GM23338 (cell line): ENCODE data around the gene HTRA1. TPM values are rescaled to one million over a fixed set of nuclear protein-coding genes. Genes with fewer than 3 reads are reported as not detected.

Experiments
- ATAC-seq: fragments of 200-7000 bp; cut with Tn5 transposase; 3 replicates; pipeline ENCODE4 v1.9.1; 2020
- DNase-seq: peaks from one replicate; pipeline ENCODE4 v3.0.0-alpha.2; 2015; ENCODE audit warnings: low spot score
- H2AFZ ChIP-seq: fragments of 200-600 bp; sonication (generic); 2 replicates; pipeline ENCODE4 v1.8.0; 2016; ENCODE audit warnings: antibody characterized with exemption, mild to moderate bottlenecking, moderate library complexity
- H3F3A ChIP-seq: fragments of 200-600 bp; sonication (generic); replicated peaks from 2 replicates; pipeline ENCODE4 v1.8.0; 2017; ENCODE audit warnings: antibody characterized with exemption, mixed run types, low read depth
- H3K27ac ChIP-seq: fragments of 200-600 bp; sonication (generic); 2 replicates; pipeline ENCODE4 v1.6.1; 2016; ENCODE audit warnings: low read depth
- H3K27me3 ChIP-seq: fragments of 200-600 bp; sonication (generic); 2 replicates; pipeline ENCODE4 v1.8.0; 2016; ENCODE audit warnings: mild to moderate bottlenecking, mixed run types, moderate library complexity; ENCODE audit not compliant: insufficient read depth
- H3K36me3 ChIP-seq: fragments of 200-600 bp; sonication (generic); 2 replicates; pipeline ENCODE4 v1.8.0; 2016; ENCODE audit warnings: mild to moderate bottlenecking; ENCODE audit not compliant: insufficient read depth
- H3K4me1 ChIP-seq: fragments of 200-600 bp; sonication (generic); 2 replicates; pipeline ENCODE4 v1.8.0; 2016; ENCODE audit warnings: mild to moderate bottlenecking, moderate library complexity; ENCODE audit not compliant: insufficient read depth
- H3K4me2 ChIP-seq: fragments of 200-600 bp; sonication (generic); 2 replicates; pipeline ENCODE4 v1.7.1; 2017; ENCODE audit warnings: mixed run types
- H3K4me3 ChIP-seq: fragments of 200-600 bp; sonication (generic); 2 replicates; pipeline ENCODE4 v1.6.1; 2016; ENCODE audit warnings: mixed run types
- H3K79me2 ChIP-seq: fragments of 200-600 bp; sonication (generic); replicated peaks from 2 replicates; pipeline ENCODE4 v1.8.0; 2017; ENCODE audit warnings: mild to moderate bottlenecking; ENCODE audit not compliant: insufficient read depth
- H3K9me2 ChIP-seq: fragments of 200-600 bp; sonication (generic); 2 replicates; pipeline ENCODE4 v1.8.0; 2017; ENCODE audit not compliant: insufficient read depth
- H4K20me1 ChIP-seq: fragments of 200-600 bp; sonication (generic); replicated peaks from 2 replicates; pipeline ENCODE4 v1.8.0; 2017; ENCODE audit warnings: mild to moderate bottlenecking; ENCODE audit not compliant: insufficient read depth
- H3K27ac Mint-ChIP-seq: 2 replicates; pipeline ENCODE4 v1.8.0; 2020; ENCODE audit warnings: inconsistent platforms, mild to moderate bottlenecking, moderate library complexity, mixed read lengths
- H3K27me3 Mint-ChIP-seq: 3 replicates; pipeline ENCODE4 v1.8.0; 2022; ENCODE audit warnings: low read depth, mild to moderate bottlenecking, moderate library complexity, mixed read lengths, inconsistent platforms; ENCODE audit not compliant: insufficient read depth, poor library complexity
- H3K36me3 Mint-ChIP-seq: 3 replicates; pipeline ENCODE4 v1.8.0; 2021; ENCODE audit warnings: low read depth, mild to moderate bottlenecking, inconsistent platforms, moderate library complexity, mixed read lengths
- H3K4me1 Mint-ChIP-seq: 3 replicates; pipeline ENCODE4 v1.8.0; 2020; ENCODE audit warnings: mild to moderate bottlenecking, inconsistent platforms, mixed read lengths
- H3K4me3 Mint-ChIP-seq: 3 replicates; pipeline ENCODE4 v1.8.0; 2021; ENCODE audit warnings: moderate library complexity, mild to moderate bottlenecking, inconsistent platforms, mixed read lengths
- H3K9me3 Mint-ChIP-seq: 3 replicates; pipeline ENCODE4 v1.8.0; 2020; ENCODE audit warnings: moderate library complexity, mild to moderate bottlenecking, inconsistent platforms, mixed read lengths
- CREB1 ChIP-seq: fragments of 250-450 bp; sonication (Bioruptor Pico); IDR thresholded peaks from 2 replicates; pipeline ENCODE4 v1.5.0; 2020; ENCODE audit warnings: low read depth, mild to moderate bottlenecking, moderate library complexity
- CTCF ChIP-seq, 2 experiments: fragments of 200-600 bp in 1 of 2; sonication (generic) in 1 of 2; conservative IDR thresholded peaks; 2 replicates each; pipeline versions ENCODE4 v1.5.1 to v1.6.1; 2016 to 2017; ENCODE audit warnings: antibody characterized with exemption in 2 of 2, low read depth in 2 of 2, mild to moderate bottlenecking in 2 of 2, moderate library complexity in 1 of 2
- ETS1 ChIP-seq: IDR thresholded peaks from 2 replicates; pipeline ENCODE4 v1.6.1; 2016; ENCODE audit warnings: antibody characterized with exemption
- EZH2 ChIP-seq: fragments of 200-600 bp; sonication (generic); IDR thresholded peaks from one replicate; pipeline ENCODE4 v1.8.0; 2017; ENCODE audit warnings: antibody characterized with exemption, mild to moderate bottlenecking, low read depth; ENCODE audit not compliant: unreplicated experiment
- EZH2phosphoT487 ChIP-seq: fragments of 200-600 bp; sonication (generic); IDR thresholded peaks from one replicate; pipeline ENCODE4 v1.8.1; 2018; ENCODE audit warnings: antibody characterized with exemption; ENCODE audit not compliant: unreplicated experiment
- JUNB ChIP-seq: IDR thresholded peaks from one replicate; pipeline ENCODE4 v1.6.1; 2016; ENCODE audit warnings: antibody characterized with exemption; ENCODE audit not compliant: unreplicated experiment
- NANOG ChIP-seq: IDR thresholded peaks from 2 replicates; pipeline ENCODE4 v1.6.1; 2016; ENCODE audit warnings: antibody characterized with exemption, borderline replicate concordance
- POLR2AphosphoS5 ChIP-seq: IDR thresholded peaks from 2 replicates; pipeline ENCODE4 v1.6.1; 2016; ENCODE audit warnings: antibody characterized with exemption, low read depth
- REST ChIP-seq: IDR thresholded peaks from one replicate; pipeline ENCODE4 v1.6.1; 2018; ENCODE audit warnings: antibody characterized with exemption; ENCODE audit not compliant: unreplicated experiment
- STAT1 ChIP-seq: IDR thresholded peaks from one replicate; pipeline ENCODE4 v1.6.1; 2016; ENCODE audit warnings: antibody characterized with exemption; ENCODE audit not compliant: unreplicated experiment
- ZNF114 ChIP-seq: fragments of 250-450 bp; sonication (Bioruptor Pico); IDR thresholded peaks from 2 replicates; pipeline ENCODE4 v1.5.0; 2020; ENCODE audit warnings: mild to moderate bottlenecking, moderate library complexity
- ZNF331 ChIP-seq: fragments of 250-450 bp; sonication (Bioruptor Pico); IDR thresholded peaks from 2 replicates; pipeline ENCODE4 v1.5.0; 2020; ENCODE audit warnings: low read depth, mild to moderate bottlenecking, moderate library complexity
- ZNF462 ChIP-seq: fragments of 250-450 bp; sonication (Bioruptor Pico); IDR thresholded peaks from 2 replicates; pipeline ENCODE4 v1.5.0; 2020; ENCODE audit warnings: mild to moderate bottlenecking, moderate library complexity
- polyA plus RNA-seq: library from polyadenylated mRNA; unstranded; fragments of >200 nt; fragmentation: Nextera tagmentation; extraction: Ambion mirVana; gene quantifications from 2 replicates; pipeline ENCODE4 v1.2.1, GENCODE V29; 2016
- total RNA-seq: library from RNA; depleted of rRNA; stranded (reverse); fragments of >200 nt; shearing (Covaris generic); gene quantifications from 2 replicates; pipeline ENCODE4 v1.2.3, GENCODE V29; 2014

Gene HTRA1
- total and polyA plus RNA-seq, 2 experiments from 2014 or later = 8.1 to 16.1 TPM

GRCh38 chr10:122541541-122542002, 80.2 kb downstream of the HTRA1 start:
- H4K20me1 ChIP-seq = no peaks in the 10 kb centered on the region
- no peaks in the 10 kb centered on the region for H3F3A ChIP-seq
- Mint-ChIP-seq H3K9me3 (no peaks in the 10 kb centered on the region), H3K36me3 (no peaks in the 10 kb centered on the region), H3K27ac (no peak overlapping the region), H3K4me1 (no peaks in the 10 kb centered on the region; the same call in 2 of the 3 replicates), H3K4me3 (no peak overlapping the region), H3K27me3 (no peaks in the 10 kb centered on the region)
- H3K4me1 ChIP-seq = no peaks in the 10 kb centered on the region
- no peaks in the 10 kb centered on the region for H3K27me3 ChIP-seq
- H3K36me3 ChIP-seq = no peaks in the 10 kb centered on the region
- H3K4me2 ChIP-seq = no peak overlapping the region
- no peak overlapping the region for H3K4me3 ChIP-seq
- no peak overlapping the region for H2AFZ ChIP-seq
- H3K79me2 ChIP-seq = no peaks in the 10 kb centered on the region
- TF ChIP-seq ZNF462 (CRISPR knock-in tag) = no peak
- TF ChIP-seq REST = no peak
- no peak for TF ChIP-seq CTCF (conservative IDR thresholded peaks at IDR 0.05; ENCODE audit: low read depth in 2 of 2)
- no peak for TF ChIP-seq EZH2phosphoT487
- TF ChIP-seq NANOG = no peak
- no peak for TF ChIP-seq ZNF331 (CRISPR knock-in tag)
- TF ChIP-seq ZNF114 (CRISPR knock-in tag) = no peak
- no peak for TF ChIP-seq JUNB
- no peak for TF ChIP-seq ETS1
- no peak for TF ChIP-seq EZH2
- TF ChIP-seq POLR2AphosphoS5 = no peak
- no peak for TF ChIP-seq CREB1 (CRISPR knock-in tag)
- TF ChIP-seq STAT1 = no peak
- no peaks in the 10 kb centered on the region; the same call in 1 of the 2 replicates for H3K9me2 ChIP-seq
- ATAC-seq = no peak
- no peak for DNase-seq
- H3K27ac ChIP-seq = no peak overlapping the region
